Right ventricle myocardium inferior (tissue), 1 donor: ENCODE measurements around the gene ISL2. TPM values are rescaled to one million over a fixed set of nuclear protein-coding genes. Genes with fewer than 3 reads are reported as not detected.

Experiments
- ATAC-seq: fragments of 200-7000 bp; cut with Tn5 transposase; one replicate; pipeline ENCODE4 v1.9.1; 2020; ENCODE audit warnings: mild to moderate bottlenecking, moderate library complexity
- DNase-seq: peaks from one replicate; pipeline ENCODE4 v3.0.0; 2021; ENCODE audit errors: missing footprints
- intact Hi-C: fragments of 100-400 bp; cut with DNase I; formaldehyde crosslinking; loops from one replicate; pipeline ENCODE4 v1.11.0; 2022
- total RNA-seq: library from RNA; stranded (reverse); fragmentation: NEBNext Ultra II Directional; extraction: Animal tissue kit (Norgen Biotek cat#: 25700); gene quantifications from one replicate; pipeline ENCODE4 v1.2.1, GENCODE V29; 2021
- donor health status: DM: no; HTN: yes; CAD: no; lungs with severe emphysema.

Gene ISL2
- total RNA-seq, 1 donor from 2014 or later: not detected

GRCh38 chr15:76391847-76392246 is 55.3 kb downstream of the ISL2 start:
- ATAC-seq (no peak), DNase-seq (no peak)
- intact Hi-C loops: no loop called here

Other genes with a start within 250 kb of the ISL2 start
- gene ETFA, start 25.3 kb upstream of the ISL2 start, total RNA-seq: 498 TPM